Esophagus muscularis mucosa (tissue), 3 donors: Measurements from ENCODE around the gene DCD.
"Not testable (repeated sequence)": the region's sequence is repeated elsewhere in the genome, so short reads cannot be mapped to it uniquely, and the experiment has no call there.

Experiments used
- CTCF ChIP-seq, 3 experiments: fragments of 200-600 bp in 2 of 3; fragments of 450-650 bp in 1 of 3; sonication (generic) in 2 of 3; IDR thresholded peaks; one replicate each; pipeline ENCODE4 v1.5.1; 2017 to 2019; ENCODE audit warnings: antibody characterized with exemption in 3 of 3, mild to moderate bottlenecking in 2 of 3, moderate library complexity in 1 of 3
- POLR2A ChIP-seq: fragments of 450-650 bp; IDR thresholded peaks from one replicate; pipeline ENCODE4 v1.6.1; 2017; ENCODE audit warnings: antibody characterized with exemption, moderate library complexity, mild to moderate bottlenecking, low read depth
- POLR2AphosphoS5 ChIP-seq, 2 donors: sonication (generic); formaldehyde crosslinking; IDR thresholded peaks; one replicate each; pipeline ENCODE4 v1.6.1; 2017; ENCODE audit warnings: antibody characterized with exemption in 2 of 2

- TF ChIP-seq CTCF (IDR thresholded peaks at IDR 0.05); POLR2A; POLR2AphosphoS5 (IDR thresholded peaks at IDR 0.05): not testable (repeated sequence)
Observed at GRCh38 chr12:54639112-54639511, 9.1 kb downstream of the DCD start.
